CD14-positive monocyte (primary cell): ENCODE data around the gene AADAC. TPM values are rescaled to one million over a fixed set of nuclear protein-coding genes. Genes with fewer than 3 reads are reported as not detected.
"Not testable (repeated sequence)": the region's sequence is repeated elsewhere in the genome, so short reads cannot be mapped to it uniquely, and the experiment has no call there.

ENCODE experiments used
- DNase-seq, 3 donors: peaks; one replicate each; pipeline ENCODE4 v3.0.0-alpha.2; 2011 to 2022
- H2AFZ ChIP-seq: 2 replicates; pipeline ENCODE4 v1.6.0; 2012; ENCODE audit warnings: mild to moderate bottlenecking, low read depth, low read length, inconsistent platforms; ENCODE audit not compliant: insufficient read depth, poor library complexity, severe bottlenecking
- H3K27ac ChIP-seq, 2 donors: 1 replicate in 1 of 2; 2 replicates in 1 of 2; pipeline ENCODE4 v1.5.1; 2012 to 2013; ENCODE audit warnings: low read length in 2 of 2, control low read depth in 1 of 2, inconsistent platforms in 1 of 2, low read depth in 1 of 2, mild to moderate bottlenecking in 1 of 2
- H3K27me3 ChIP-seq, 2 donors: one replicate each; pipeline versions ENCODE4 v1.6.0 to v1.6.1; 2011 to 2013; ENCODE audit warnings: low read length in 2 of 2; ENCODE audit not compliant: control insufficient read depth in 2 of 2, insufficient read depth in 2 of 2
- H3K36me3 ChIP-seq, 2 donors: replicated peaks in 1 of 2; 1 replicate in 1 of 2; 2 replicates in 1 of 2; pipeline versions ENCODE4 v1.5.1 to v1.6.1; 2012 to 2013; ENCODE audit warnings: low read length in 2 of 2, control low read depth in 1 of 2, inconsistent platforms in 1 of 2, mild to moderate bottlenecking in 1 of 2; ENCODE audit not compliant: insufficient read depth in 2 of 2, control insufficient read depth in 1 of 2
- H3K4me1 ChIP-seq, 2 donors: 1 replicate in 1 of 2; 2 replicates in 1 of 2; pipeline versions ENCODE4 v1.5.1 to v1.6.1; 2012 to 2013; ENCODE audit warnings: low read length in 2 of 2, control low read depth in 1 of 2, inconsistent platforms in 1 of 2, mild to moderate bottlenecking in 1 of 2, moderate library complexity in 1 of 2; ENCODE audit not compliant: insufficient read depth in 2 of 2, control insufficient read depth in 1 of 2
- H3K4me2 ChIP-seq: replicated peaks from 2 replicates; pipeline ENCODE3; 2012; ENCODE audit warnings: low read length, moderate library complexity, mild to moderate bottlenecking; ENCODE audit not compliant: poor library complexity, severe bottlenecking; ENCODE audit errors: extremely low read depth
- H3K4me3 ChIP-seq, 3 experiments: fragments of 200-600 bp in 1 of 3; sonication (generic) in 1 of 3; replicated peaks in 1 of 3; 1 replicate in 2 of 3; 2 replicates in 1 of 3; pipeline ENCODE4 v1.5.1; 2011 to 2013; ENCODE audit warnings: low read length in 3 of 3, mild to moderate bottlenecking in 3 of 3, control low read depth in 2 of 3, low read depth in 2 of 3, inconsistent platforms in 1 of 3, moderate library complexity in 1 of 3
- H3K79me2 ChIP-seq: 2 replicates; pipeline ENCODE4 v1.6.0; 2012; ENCODE audit warnings: mild to moderate bottlenecking, control low read depth, inconsistent platforms, low read length, moderate library complexity; ENCODE audit not compliant: insufficient read depth
- H3K9ac ChIP-seq: 2 replicates; pipeline ENCODE4 v1.6.0; 2017; ENCODE audit warnings: low read length, mild to moderate bottlenecking; ENCODE audit not compliant: insufficient read depth, poor library complexity, severe bottlenecking
- H3K9me3 ChIP-seq, 2 donors: replicated peaks in 1 of 2; 1 replicate in 1 of 2; 2 replicates in 1 of 2; pipeline versions ENCODE4 v1.5.1 to v1.6.1; 2012 to 2013; ENCODE audit warnings: low read length in 2 of 2, control low read depth in 1 of 2; ENCODE audit not compliant: control insufficient read depth in 1 of 2, insufficient read depth in 1 of 2
- H4K20me1 ChIP-seq: 2 replicates; pipeline ENCODE4 v1.6.0; 2012; ENCODE audit warnings: mild to moderate bottlenecking, low read length, control low read depth, moderate library complexity; ENCODE audit not compliant: insufficient read depth
- H3K27ac Mint-ChIP-seq, 7 donors: one replicate each; pipeline ENCODE4 v1.8.0; 2020; ENCODE audit warnings: mild to moderate bottlenecking in 7 of 7, mixed read lengths in 7 of 7, moderate library complexity in 6 of 7, inconsistent platforms in 2 of 7
- H3K27me3 Mint-ChIP-seq, 3 donors: one replicate each; pipeline ENCODE4 v1.8.0; 2021 to 2022; ENCODE audit warnings: low read depth in 3 of 3, mild to moderate bottlenecking in 3 of 3, mixed read lengths in 3 of 3, moderate library complexity in 3 of 3, inconsistent platforms in 1 of 3
- H3K36me3 Mint-ChIP-seq, 2 donors: one replicate each; pipeline ENCODE4 v1.8.0; 2020; ENCODE audit warnings: mixed read lengths in 2 of 2, inconsistent platforms in 1 of 2, mild to moderate bottlenecking in 1 of 2
- H3K4me1 Mint-ChIP-seq: one replicate; pipeline ENCODE4 v1.8.0; 2020; ENCODE audit warnings: mild to moderate bottlenecking, mixed read lengths
- H3K4me3 Mint-ChIP-seq, 2 donors: one replicate each; pipeline ENCODE4 v1.8.0; 2020; ENCODE audit warnings: mild to moderate bottlenecking in 2 of 2, mixed read lengths in 2 of 2, moderate library complexity in 1 of 2
- H3K9me3 Mint-ChIP-seq, 7 donors: one replicate each; pipeline ENCODE4 v1.8.0; 2020 to 2022; ENCODE audit warnings: mixed read lengths in 7 of 7, mild to moderate bottlenecking in 6 of 7, moderate library complexity in 6 of 7, inconsistent platforms in 2 of 7
- CTCF ChIP-seq: fragments of 200-600 bp; IDR thresholded peaks from one replicate; pipeline ENCODE4 v1.8.0; 2022; ENCODE audit warnings: antibody characterized with exemption, mild to moderate bottlenecking
- WGBS: methylation state at CpG from one replicate; pipeline ENCODE4 v1.1.5; 2013; ENCODE audit warnings: missing lambda C conversion rate; ENCODE audit not compliant: insufficient coverage; 5-methylcytosine and 5-hydroxymethylcytosine counted together
- intact Hi-C, 2 donors: fragments of 100-400 bp; cut with micrococcal nuclease; formaldehyde crosslinking; loops; one replicate each; pipeline versions ENCODE4 v1.15.0 to v1.15.1; 2023
- polyA plus RNA-seq, 3 donors: library from polyadenylated mRNA; depleted of rRNA in 1 of 3; unstranded in 2 of 3; stranded (reverse) in 1 of 3; fragments of 300-500 nt in 2 of 3; fragments of >200 nt in 1 of 3; fragmentation: Illumina TruSeq in 2 of 3; gene quantifications; 1 replicate in 2 of 3; 2 replicates in 1 of 3; pipeline ENCODE4 v1.2.3, GENCODE V29; 2012 to 2021

The AADAC gene
- polyA plus RNA-seq, 3 donors, result not detected

DNA sequence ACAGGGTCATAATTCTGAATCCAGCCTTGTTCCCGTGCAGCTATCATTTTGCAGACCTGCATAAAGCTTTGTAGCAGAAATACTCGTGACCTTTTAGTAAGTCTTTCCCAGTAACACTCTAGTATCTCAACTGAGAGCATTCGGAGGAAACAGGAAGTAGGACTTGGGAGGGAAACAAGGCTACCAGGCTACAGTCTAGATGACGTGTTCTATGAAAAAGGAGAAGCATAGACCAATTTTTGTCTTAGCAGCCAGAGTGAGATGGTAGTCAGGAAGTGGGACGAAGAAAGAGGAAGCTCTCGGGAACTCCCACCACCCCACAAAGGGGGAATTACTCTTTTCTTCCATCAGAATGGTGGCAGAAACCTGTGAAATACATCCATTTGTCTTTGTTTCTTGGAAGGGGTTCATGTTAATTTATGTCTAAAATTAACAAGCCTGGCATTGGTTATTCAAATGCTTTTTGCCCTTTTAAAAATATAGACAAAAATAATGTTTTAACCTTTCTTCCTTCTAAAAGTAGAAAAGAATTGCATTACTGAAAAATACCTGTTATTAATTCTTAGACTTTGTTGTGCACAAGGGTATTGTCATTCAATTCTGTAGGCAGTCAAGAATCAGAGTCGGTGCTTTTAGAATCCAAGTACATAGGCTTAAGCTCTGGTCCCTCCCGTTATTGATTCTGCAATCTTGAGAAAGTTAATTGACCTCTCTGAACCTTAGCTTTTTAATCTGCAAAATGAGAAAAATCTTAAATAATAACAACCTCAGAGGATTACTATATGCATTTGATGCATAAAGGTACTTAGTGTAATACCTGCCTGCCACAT is 57.9 kb downstream of the AADAC start:
- Mint-ChIP-seq H3K36me3 (no peaks in the 10 kb centered on the region), H3K27ac (peak overlapping the region; percentile 90 to 96 (median 93)), H3K27me3 (no peaks in the 10 kb centered on the region), H3K9me3 (no peaks in the 10 kb centered on the region), H3K4me1 (peaks cover 30% of the 10 kb centered on the region), H3K4me3 (peak overlapping the region in 1 of 2 donors; percentile 80)
- peak overlapping the region; percentile 52 to 87 for H3K27ac ChIP-seq
- H3K4me3 ChIP-seq, result peak overlapping the region in 2 of 3 experiments; percentile 32 to 64
- intact Hi-C loops, result loop anchor here in 1 of 2 donors (10.0 kb wide), 1 partner anchor 697 kb away; no protein-coding TSS in a partner anchor
- H3K9me3 ChIP-seq, result no peaks in the 10 kb centered on the region
- H3K4me2 ChIP-seq, result peak overlapping the region; percentile 75
- H4K20me1 ChIP-seq, result no peaks in the 10 kb centered on the region
- 38% methylated on average over 2 of the region's 8 CpGs for WGBS
- H3K36me3 ChIP-seq, result no peaks in the 10 kb centered on the region
- DNase-seq, result peak; percentile 93 to 99 (median 99)
- TF ChIP-seq CTCF, result no peak
- H2AFZ ChIP-seq, result no peak overlapping the region
- H3K9ac ChIP-seq, result no peak overlapping the region
- no peaks in the 10 kb centered on the region for H3K27me3 ChIP-seq
- no peaks in the 10 kb centered on the region for H3K79me2 ChIP-seq
- peaks cover 40 to 60% of the 10 kb centered on the region in 2 donors for H3K4me1 ChIP-seq

GRCh38 chr3:151873398-151873797 is 59.5 kb downstream of the AADAC start, which contains the start of gene SUCNR1:
Gene SUCNR1 (plus strand): TSS chr3:151873643. CDS start chr3:151879893, 6,250 bp downstream.
- Histone ChIP-seq H3K36me3 (no peaks in the 10 kb centered on the region), H3K9ac (no peak within 1 kb of the TSS), H3K27me3 (no peaks in the 10 kb centered on the region), H3K4me2 (peak within 1 kb of the TSS; percentile 28), H3K4me1 (peaks cover 40 to 64% of the 10 kb centered on the region in 2 donors), H2AFZ (no peak within 1 kb of the TSS), H3K27ac (peak within 1 kb of the TSS in 1 of 2 donors; percentile 69), H3K4me3 (peak within 1 kb of the TSS in 1 of 3 experiments; percentile 5), H3K79me2 (peaks cover 7% of the 10 kb centered on the region), H4K20me1 (no peaks in the 10 kb centered on the region), H3K9me3 (no peaks in the 10 kb centered on the region)
- DNase-seq, result peak in 1 of 3 donors; percentile 24
- Mint-ChIP-seq H3K9me3 (no peaks in the 10 kb centered on the region), H3K36me3 (no peaks in the 10 kb centered on the region), H3K4me3 (no peak within 1 kb of the TSS), H3K4me1 (peaks cover 30% of the 10 kb centered on the region), H3K27me3 (no peaks in the 10 kb centered on the region), H3K27ac (peak within 1 kb of the TSS; percentile 78 to 93 (median 88))
- TF ChIP-seq CTCF, result no peak
- intact Hi-C loops, result loop anchor here in 1 of 2 donors (10.0 kb wide), 1 partner anchor 699 kb away; no protein-coding TSS in a partner anchor

DNA sequence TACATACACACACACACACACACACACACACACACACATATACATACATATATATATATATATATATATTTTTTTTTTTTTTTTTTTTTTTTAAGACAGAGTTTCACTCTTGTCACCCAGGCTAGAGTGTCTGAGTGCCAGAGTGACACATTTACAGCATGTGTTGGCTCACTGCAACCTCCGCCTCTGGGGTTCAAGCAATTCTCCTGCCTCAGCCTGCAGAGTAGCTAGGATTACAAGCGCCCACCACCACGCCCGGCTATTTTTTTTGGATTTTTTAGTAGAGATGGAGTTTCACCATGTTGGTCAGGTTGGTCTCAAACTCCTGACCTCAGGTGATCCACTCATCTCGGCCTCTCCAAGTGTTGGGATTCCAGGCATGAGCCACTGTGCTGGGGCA is 60.2 kb downstream of the AADAC start:
- H3K36me3 ChIP-seq, H3K4me3 Mint-ChIP-seq, H3K4me2 ChIP-seq, H3K27ac ChIP-seq, H3K9me3 ChIP-seq, H3K9ac ChIP-seq, H3K9me3 Mint-ChIP-seq, H3K27me3 ChIP-seq, H3K79me2 ChIP-seq, H3K4me3 ChIP-seq, H2AFZ ChIP-seq, H3K27me3 Mint-ChIP-seq, H4K20me1 ChIP-seq, H3K36me3 Mint-ChIP-seq: not testable (repeated sequence)
- WGBS, result 10% methylated on average over 1 of the region's 5 CpGs
- peaks cover 42 to 65% of the 10 kb centered on the region in 2 donors for H3K4me1 ChIP-seq
- H3K27ac Mint-ChIP-seq, result peak overlapping the region; percentile 37 to 93 (median 85)
- DNase-seq, result peak; percentile 17 to 53 (median 34)
- peaks cover 31% of the 10 kb centered on the region for H3K4me1 Mint-ChIP-seq
- intact Hi-C loops, result loop anchor here in 1 of 2 donors (10.0 kb wide), 1 partner anchor 699 kb away; no protein-coding TSS in a partner anchor
